ENCODE results near the gene MYRIP. TPM values are rescaled to one million over a fixed set of nuclear protein-coding genes. Genes with fewer than 3 reads are reported as not detected.

The MYRIP gene
- total RNA-seq, 1 donor from 2014 or later = not detected

DNA sequence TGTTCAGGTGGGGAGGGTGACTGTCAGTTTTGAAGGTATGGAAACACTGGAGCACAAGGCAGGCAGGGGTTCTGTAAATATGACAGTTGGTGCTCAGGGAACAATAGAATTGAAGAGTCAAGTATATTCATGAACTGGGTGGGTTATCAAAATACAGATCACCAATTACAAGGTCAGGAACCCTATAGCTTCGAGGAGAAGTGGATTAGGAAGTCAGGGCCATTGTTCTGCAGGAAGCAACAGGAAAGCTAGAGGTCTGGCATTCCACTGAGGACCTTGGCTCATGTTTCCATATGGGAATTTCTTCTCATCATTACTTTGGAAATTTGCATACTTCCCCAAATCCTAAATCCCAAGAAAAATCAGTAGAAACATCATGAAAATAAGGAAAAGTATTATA lies 125.9 kb downstream of the MYRIP start:
- Mint-ChIP-seq H3K4me1 (no peaks in the 10 kb centered on the region), H3K27ac (no peak overlapping the region), H3K36me3 (ENCODE audit: low read depth) (no peaks in the 10 kb centered on the region), H3K27me3 (no peaks in the 10 kb centered on the region), H3K4me3 (no peak overlapping the region), H3K9me3 (no peaks in the 10 kb centered on the region)
- no peak for DNase-seq
- intact Hi-C loops (cut with micrococcal nuclease) = no loop called here

DNA sequence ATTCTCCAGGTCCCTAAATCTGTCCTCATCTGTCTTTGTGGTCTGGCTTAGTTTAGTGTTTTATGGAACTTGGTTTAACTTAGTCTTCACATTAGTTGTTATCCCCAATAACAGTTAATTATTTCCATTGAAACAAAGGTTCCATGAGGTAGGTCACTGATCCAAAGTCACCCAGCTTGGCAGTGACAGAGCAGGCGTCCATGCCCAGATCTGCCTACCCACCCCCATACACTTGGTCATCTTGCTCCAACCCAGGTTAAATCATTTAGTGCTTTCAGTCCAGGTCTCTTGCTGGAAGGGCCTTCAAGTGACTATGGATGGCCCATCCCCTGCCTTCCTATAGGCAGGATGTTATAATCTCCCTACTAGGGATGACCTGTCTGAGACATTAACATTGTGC lies 127.4 kb downstream of the MYRIP start:
- Mint-ChIP-seq H3K27me3 (no peaks in the 10 kb centered on the region), H3K27ac (no peak overlapping the region), H3K9me3 (no peaks in the 10 kb centered on the region), H3K4me1 (no peaks in the 10 kb centered on the region), H3K4me3 (no peak overlapping the region), H3K36me3 (ENCODE audit: low read depth) (no peaks in the 10 kb centered on the region)
- no peak for DNase-seq
- intact Hi-C loops (cut with micrococcal nuclease) = no loop called here

DNA sequence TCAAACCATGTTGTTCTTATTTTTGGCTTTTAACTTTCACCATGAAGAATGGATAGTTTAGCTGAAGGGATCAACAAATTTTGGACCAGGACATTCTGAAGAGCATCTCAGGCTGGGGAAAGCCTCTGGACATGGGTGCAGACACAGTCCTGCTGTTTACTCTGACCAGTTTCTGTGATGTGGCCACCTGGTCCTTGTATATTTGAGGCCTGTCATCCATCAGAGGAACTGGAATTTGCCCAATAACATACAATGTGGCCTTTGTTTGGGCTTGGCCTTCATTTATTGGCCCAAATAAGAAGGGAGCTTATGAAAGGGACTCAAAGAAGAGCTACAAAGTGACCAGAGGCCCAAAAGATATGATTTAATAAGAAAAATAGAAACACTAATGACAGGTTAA lies 127.9 kb downstream of the MYRIP start:
- no peaks in the 10 kb centered on the region for H3K4me1 Mint-ChIP-seq
- intact Hi-C loops (cut with micrococcal nuclease) = no loop called here

DNA sequence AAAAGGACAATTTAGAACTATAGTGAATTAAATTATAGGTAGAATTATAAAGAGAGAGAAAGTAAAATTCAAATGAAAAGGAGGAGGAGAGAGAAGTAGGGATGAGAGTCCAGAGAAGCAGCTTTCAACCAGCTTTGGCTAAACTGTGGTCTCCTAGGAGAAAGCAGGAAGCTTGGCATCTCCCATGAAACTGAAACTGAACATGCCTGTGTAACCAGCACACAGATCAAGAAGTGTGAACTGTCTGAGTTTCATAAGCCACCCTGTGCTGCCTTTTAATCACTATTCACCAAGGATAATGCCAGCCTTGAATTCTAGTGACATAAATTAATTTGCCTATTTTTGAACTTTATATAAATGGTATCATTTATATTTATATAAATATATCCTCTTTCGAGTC lies 128.5 kb downstream of the MYRIP start:
- Mint-ChIP-seq H3K9me3 (no peaks in the 10 kb centered on the region), H3K36me3 (ENCODE audit: low read depth) (no peaks in the 10 kb centered on the region), H3K27me3 (no peaks in the 10 kb centered on the region), H3K4me1 (no peaks in the 10 kb centered on the region), H3K4me3 (no peak overlapping the region), H3K27ac (no peak overlapping the region)
- intact Hi-C loops (cut with micrococcal nuclease) = no loop called here
- no peak for DNase-seq

More for the DNA sequence above, 127.9 kb downstream of the MYRIP start:
- Mint-ChIP-seq H3K27ac (no peak overlapping the region), H3K36me3 (ENCODE audit: low read depth) (no peaks in the 10 kb centered on the region), H3K27me3 (no peaks in the 10 kb centered on the region), H3K4me3 (no peak overlapping the region), H3K9me3 (no peaks in the 10 kb centered on the region)
- no peak for DNase-seq

DNA sequence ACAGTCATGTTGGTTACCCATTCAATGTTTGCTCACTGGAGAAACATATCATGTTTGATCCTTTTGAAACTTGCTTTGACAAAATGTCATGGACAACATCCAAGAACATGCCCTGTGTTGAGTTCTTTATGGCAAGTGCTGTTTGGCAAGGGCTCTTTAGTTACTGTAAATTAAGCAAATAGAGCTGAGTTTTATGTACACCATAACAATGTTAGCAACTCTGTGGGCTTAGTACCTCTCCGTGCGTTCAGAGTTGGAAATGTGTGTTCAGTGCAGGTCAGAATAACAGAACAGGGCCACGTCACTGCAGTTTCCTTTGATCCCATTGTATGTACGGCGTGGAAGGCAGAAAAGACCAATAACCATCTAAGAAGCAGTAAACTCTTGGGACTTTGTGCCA lies 132.5 kb downstream of the MYRIP start:
- Mint-ChIP-seq H3K36me3 (ENCODE audit: low read depth) (no peaks in the 10 kb centered on the region), H3K4me1 (no peaks in the 10 kb centered on the region), H3K9me3 (no peaks in the 10 kb centered on the region), H3K27ac (no peak overlapping the region), H3K27me3 (no peaks in the 10 kb centered on the region), H3K4me3 (no peak overlapping the region)
- intact Hi-C loops (cut with micrococcal nuclease) = no loop called here
- DNase-seq = no peak

DNA sequence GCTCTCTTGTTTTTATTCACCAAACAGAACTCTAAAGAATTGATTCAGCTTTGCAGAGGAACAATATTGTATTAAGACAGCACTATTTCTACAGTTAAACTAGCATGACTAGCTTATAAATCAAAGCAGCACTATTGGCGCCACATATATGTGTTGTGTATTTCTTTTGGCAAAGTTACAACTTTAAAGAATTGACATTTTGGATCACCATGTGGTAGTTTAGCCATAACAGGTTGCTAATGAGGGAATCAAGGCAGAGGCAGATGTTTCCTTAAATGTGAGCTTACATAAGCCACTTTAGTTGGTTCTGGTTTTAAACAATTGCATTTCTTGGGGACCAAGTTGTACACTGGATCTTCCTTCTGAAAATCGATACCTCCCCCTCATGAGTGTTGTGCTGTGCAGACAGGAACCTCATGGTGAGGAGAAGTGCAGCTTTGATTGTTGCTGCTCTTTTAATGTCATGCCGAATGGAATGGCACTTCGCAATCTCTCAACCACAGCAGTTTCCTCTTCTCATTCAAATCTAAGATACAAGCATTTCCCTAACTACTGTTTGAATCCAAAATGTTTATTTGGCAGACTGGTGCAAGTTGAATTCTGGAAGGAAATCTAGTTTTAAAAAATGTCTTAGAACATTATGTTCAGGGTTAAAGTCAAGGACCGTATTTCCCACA lies 151.2 kb downstream of the MYRIP start:
- H3K4me3 Mint-ChIP-seq = no peak overlapping the region
- no peak for DNase-seq
- peaks cover 1% of the 10 kb centered on the region for H3K9me3 Mint-ChIP-seq
- H3K27me3 Mint-ChIP-seq = peaks cover 3% of the 10 kb centered on the region
- no peak overlapping the region for H3K27ac Mint-ChIP-seq
- H3K36me3 Mint-ChIP-seq (ENCODE audit: low read depth) = no peaks in the 10 kb centered on the region
- H3K4me1 Mint-ChIP-seq = no peaks in the 10 kb centered on the region
- intact Hi-C loops (cut with micrococcal nuclease) = no loop called here

DNA sequence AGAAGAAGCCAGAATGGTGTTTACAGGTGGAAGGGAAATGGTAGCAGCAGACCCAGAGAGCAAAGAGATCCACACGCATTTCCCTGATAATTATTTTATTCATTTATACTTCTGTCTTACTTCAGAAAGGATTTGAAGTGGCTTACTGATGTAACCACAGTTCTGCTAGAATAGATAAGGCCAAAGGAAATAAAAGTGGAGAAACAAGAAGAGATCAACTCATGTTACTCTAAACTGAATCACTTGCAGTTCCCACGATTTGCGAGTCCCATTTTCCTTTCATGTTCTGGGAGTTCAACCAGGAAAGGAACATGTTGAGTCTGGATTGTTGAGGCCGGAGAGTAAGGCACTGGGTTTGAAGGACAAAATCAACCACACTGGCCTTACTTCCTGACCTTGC lies 151.8 kb downstream of the MYRIP start:
- no peak overlapping the region for H3K27ac Mint-ChIP-seq
- no peaks in the 10 kb centered on the region for H3K4me1 Mint-ChIP-seq
- peaks cover 3% of the 10 kb centered on the region for H3K27me3 Mint-ChIP-seq
- DNase-seq = no peak
- intact Hi-C loops (cut with micrococcal nuclease) = no loop called here
- H3K36me3 Mint-ChIP-seq (ENCODE audit: low read depth) = no peaks in the 10 kb centered on the region
- H3K4me3 Mint-ChIP-seq = no peak overlapping the region
- H3K9me3 Mint-ChIP-seq = no peaks in the 10 kb centered on the region

DNA sequence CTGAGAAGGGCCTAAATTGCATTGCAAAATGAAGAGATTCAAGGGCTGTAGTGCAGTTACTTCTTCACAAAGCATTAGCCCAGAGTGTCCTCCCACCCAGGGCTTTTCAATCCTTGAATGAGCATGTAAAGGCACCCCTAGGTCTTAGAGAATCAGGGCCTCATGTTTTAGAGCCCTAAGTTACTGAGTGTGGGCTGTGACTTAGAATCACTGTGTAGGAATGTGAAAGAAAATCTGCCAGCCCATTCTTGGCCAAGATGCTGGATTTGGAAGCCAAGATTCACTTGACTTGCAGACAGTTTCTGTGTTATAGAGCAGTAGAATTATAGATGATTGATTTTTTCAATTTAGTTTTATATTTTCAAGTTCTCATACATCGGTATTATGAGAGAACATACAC lies 153.2 kb downstream of the MYRIP start:
- no peaks in the 10 kb centered on the region for H3K36me3 Mint-ChIP-seq (ENCODE audit: low read depth)
- H3K27ac Mint-ChIP-seq = no peak overlapping the region
- no peak for DNase-seq
- no peak overlapping the region for H3K4me3 Mint-ChIP-seq
- no peaks in the 10 kb centered on the region for H3K4me1 Mint-ChIP-seq
- intact Hi-C loops (cut with micrococcal nuclease) = no loop called here
- no peaks in the 10 kb centered on the region for H3K9me3 Mint-ChIP-seq
- peaks cover 3% of the 10 kb centered on the region for H3K27me3 Mint-ChIP-seq

DNA sequence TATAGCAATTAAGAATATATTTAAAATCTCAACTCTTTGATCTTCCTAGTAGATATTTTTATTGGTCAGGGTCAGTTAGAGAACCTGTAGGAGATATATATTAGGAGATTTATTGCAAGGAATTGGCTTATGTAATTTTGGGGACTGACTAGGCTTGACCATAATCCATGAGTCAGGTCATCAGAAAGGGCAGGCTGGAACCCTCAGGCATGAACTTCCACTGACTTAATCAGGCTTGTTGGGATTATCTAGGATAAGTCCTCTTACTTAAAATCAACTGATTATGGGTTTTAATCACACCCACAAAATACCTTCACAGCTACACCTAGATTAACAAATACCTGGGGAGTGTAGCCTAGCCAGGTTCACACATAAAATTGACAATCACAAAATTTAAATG lies 156.1 kb downstream of the MYRIP start:
- Mint-ChIP-seq H3K4me1 (no peaks in the 10 kb centered on the region), H3K9me3 (no peaks in the 10 kb centered on the region), H3K27me3 (peaks cover 1% of the 10 kb centered on the region), H3K4me3 (no peak overlapping the region), H3K27ac (no peak overlapping the region), H3K36me3 (ENCODE audit: low read depth) (no peaks in the 10 kb centered on the region)
- DNase-seq = no peak
- intact Hi-C loops (cut with micrococcal nuclease) = no loop called here

DNA sequence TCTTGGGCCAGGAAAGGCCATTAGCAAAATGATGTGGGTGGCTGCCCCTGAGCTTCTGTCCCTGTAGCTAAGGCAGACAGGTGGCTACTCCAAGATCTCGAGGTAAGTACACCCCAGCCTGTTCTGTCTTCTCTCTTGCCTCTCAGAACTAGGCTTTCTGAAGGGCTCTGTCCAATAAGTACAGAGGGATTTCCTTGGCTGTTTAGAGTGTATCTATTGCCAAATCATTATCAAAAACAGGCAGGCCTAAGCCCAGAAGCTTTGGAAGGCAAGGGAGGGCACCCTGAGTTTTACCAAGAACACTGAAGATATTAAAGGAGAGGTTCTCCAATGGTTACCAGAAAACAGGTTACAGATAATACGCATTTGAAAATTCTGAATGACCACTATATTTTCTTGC lies 156.6 kb downstream of the MYRIP start:
- H3K36me3 Mint-ChIP-seq (ENCODE audit: low read depth) = no peaks in the 10 kb centered on the region
- DNase-seq = no peak

DNA sequence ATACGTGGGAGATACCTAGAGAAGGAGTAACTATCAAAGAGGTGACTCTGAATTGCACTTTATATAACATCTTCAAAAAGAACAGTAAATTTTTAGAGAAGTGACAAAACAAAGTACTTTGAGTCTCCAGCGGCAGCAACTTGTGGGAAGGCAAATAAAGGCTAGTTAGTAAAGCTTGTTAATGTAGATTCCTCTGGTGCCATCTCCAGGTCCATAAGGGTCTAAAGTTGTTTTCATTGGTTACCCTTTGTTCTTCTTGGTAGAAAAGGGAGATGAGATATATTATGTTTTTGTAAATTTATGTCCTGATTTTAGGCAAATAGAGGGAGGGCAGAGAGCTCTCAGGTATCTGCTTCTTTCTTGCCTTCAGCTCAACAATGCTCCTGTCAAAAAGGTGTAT lies 161.6 kb downstream of the MYRIP start:
- H3K27me3 Mint-ChIP-seq = no peaks in the 10 kb centered on the region
- no peaks in the 10 kb centered on the region for H3K9me3 Mint-ChIP-seq
- intact Hi-C loops (cut with micrococcal nuclease) = no loop called here
- no peak overlapping the region for H3K27ac Mint-ChIP-seq
- H3K4me1 Mint-ChIP-seq = no peaks in the 10 kb centered on the region
- no peaks in the 10 kb centered on the region for H3K36me3 Mint-ChIP-seq (ENCODE audit: low read depth)
- H3K4me3 Mint-ChIP-seq = no peak overlapping the region
- DNase-seq = no peak

More for the DNA sequence above, 156.6 kb downstream of the MYRIP start:
- no peaks in the 10 kb centered on the region for H3K27me3 Mint-ChIP-seq
- intact Hi-C loops (cut with micrococcal nuclease) = no loop called here
- no peaks in the 10 kb centered on the region for H3K9me3 Mint-ChIP-seq
- H3K4me1 Mint-ChIP-seq = no peaks in the 10 kb centered on the region
- no peak overlapping the region for H3K4me3 Mint-ChIP-seq
- no peak overlapping the region for H3K27ac Mint-ChIP-seq

DNA sequence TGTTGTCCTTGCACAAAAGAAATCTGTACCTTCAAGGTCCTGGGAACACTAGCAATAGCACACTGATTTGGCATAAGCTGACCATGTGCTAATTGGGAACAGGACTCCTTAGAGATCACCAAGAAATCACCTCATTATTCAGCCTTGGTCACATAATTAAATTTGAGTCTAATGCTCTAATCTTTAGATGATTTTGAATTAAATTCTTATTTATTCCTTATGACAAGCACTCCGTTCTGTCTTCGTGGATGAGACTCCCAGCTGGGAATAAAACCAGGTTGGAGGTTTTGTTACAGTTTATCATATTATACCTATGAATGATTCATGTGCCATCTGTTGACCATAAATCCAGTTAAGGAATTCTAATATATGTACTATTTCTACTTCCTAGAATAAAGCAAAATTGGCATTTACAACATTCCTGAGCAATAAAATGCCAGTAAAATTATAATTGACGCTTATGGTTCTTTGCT lies 162.2 kb downstream of the MYRIP start:
- Mint-ChIP-seq H3K9me3 (no peaks in the 10 kb centered on the region), H3K4me1 (no peaks in the 10 kb centered on the region), H3K27ac (no peak overlapping the region), H3K4me3 (no peak overlapping the region), H3K27me3 (no peaks in the 10 kb centered on the region), H3K36me3 (ENCODE audit: low read depth) (no peaks in the 10 kb centered on the region)
- DNase-seq = no peak
- intact Hi-C loops (cut with micrococcal nuclease) = no loop called here

DNA sequence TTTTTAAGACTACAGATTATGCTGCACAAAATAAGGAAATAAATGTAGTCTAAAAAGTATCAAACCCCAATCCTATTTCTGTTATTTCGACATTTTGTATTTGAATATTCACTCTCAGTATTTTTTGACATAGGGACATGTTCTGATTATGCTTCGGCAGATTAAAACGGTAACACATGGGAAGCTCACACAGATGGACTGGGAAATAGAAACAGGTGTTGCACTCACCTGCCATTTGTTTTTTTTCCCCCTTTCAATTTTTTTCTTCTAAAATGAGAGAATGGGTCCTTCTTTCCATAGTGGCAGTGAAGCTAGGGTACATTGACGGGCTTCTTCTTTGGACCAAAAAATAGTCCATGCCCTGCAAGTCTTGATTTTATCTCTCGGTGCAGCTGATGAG lies 163.1 kb downstream of the MYRIP start:
- no peak overlapping the region for H3K4me3 Mint-ChIP-seq
- H3K27ac Mint-ChIP-seq = no peak overlapping the region
- no peaks in the 10 kb centered on the region for H3K9me3 Mint-ChIP-seq
- intact Hi-C loops (cut with micrococcal nuclease) = no loop called here
- no peaks in the 10 kb centered on the region for H3K36me3 Mint-ChIP-seq (ENCODE audit: low read depth)
- no peaks in the 10 kb centered on the region for H3K4me1 Mint-ChIP-seq
- no peak for DNase-seq
- H3K27me3 Mint-ChIP-seq = no peaks in the 10 kb centered on the region

DNA sequence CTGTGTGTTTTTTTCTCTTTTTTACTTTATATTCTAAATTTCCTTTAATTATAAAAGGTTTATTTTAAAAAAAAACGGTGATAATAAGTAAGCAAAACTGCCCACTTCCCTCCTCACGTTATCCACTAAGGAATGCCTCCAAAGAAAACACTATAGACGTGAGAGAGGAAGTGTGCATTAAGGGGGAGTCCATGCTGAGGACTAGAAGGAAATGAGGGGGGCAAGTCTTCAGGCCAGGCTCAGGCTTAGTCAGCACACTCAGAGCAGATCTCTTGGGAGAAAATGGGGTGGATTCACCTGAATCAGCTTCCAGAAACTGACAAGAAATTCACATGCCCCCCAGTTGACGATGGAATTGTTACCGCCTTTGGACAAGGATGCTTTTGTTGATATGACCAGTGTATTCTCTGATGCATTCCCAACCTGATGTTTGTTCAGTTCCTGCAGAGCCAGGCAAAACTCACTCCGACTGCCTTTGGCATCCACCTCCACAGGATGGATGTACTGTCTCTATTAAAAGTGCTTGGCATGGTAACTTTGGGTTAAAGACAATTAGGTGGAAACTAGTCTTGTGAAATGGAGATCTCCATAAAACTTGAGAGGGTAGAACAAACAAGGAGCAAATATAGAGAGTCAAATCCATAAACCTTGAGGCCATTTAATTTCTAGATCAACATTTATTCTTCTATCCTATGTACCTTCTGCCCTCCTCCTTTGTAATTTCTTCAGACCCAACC lies 167.8 kb downstream of the MYRIP start:
- Mint-ChIP-seq H3K36me3 (ENCODE audit: low read depth) (no peaks in the 10 kb centered on the region), H3K4me3 (no peak overlapping the region), H3K9me3 (no peaks in the 10 kb centered on the region), H3K27ac (no peak overlapping the region), H3K27me3 (no peaks in the 10 kb centered on the region), H3K4me1 (no peaks in the 10 kb centered on the region)
- no peak for DNase-seq
- intact Hi-C loops (cut with micrococcal nuclease) = no loop called here

DNA sequence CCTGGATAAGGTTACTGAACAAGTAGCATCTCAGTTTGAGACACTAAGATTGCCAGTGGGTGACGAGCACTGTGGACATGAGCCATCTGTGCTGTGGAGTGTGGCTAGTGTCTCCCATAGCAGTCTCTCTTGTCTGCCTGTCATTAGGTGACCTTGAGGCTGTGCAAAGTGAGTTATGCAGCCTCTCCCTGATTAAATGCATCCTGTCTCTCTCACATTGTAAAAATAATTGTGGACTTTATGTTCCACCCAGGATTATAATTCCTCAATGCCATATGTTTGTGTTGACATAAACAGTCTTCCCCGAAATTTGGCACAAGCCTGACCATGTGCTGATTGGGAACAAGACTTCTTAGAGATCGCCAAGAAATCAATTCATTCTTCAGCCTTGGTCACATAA lies 168.9 kb downstream of the MYRIP start:
- Mint-ChIP-seq H3K36me3 (ENCODE audit: low read depth) (no peaks in the 10 kb centered on the region), H3K4me1 (no peaks in the 10 kb centered on the region), H3K27ac (no peak overlapping the region), H3K27me3 (no peaks in the 10 kb centered on the region), H3K4me3 (no peak overlapping the region), H3K9me3 (no peaks in the 10 kb centered on the region)
- no peak for DNase-seq
- intact Hi-C loops (cut with micrococcal nuclease) = no loop called here

Data from activated CD4-positive, alpha-beta T cell treated with anti-CD3 and anti-CD28 coated beads, Interleukin-2, amount 10 ng/mL, durations not matched to agents 24 days and 14 days (primary cell).